AG08396 (cell line): Measurements from ENCODE around the gene GABRG3.
"Not testable (repeated sequence)": the region's sequence is repeated elsewhere in the genome, so short reads cannot be mapped to it uniquely, and the experiment has no call there.

Experiments
- DNase-seq: peaks from one replicate; pipeline ENCODE4 v3.0.0; 2012; ENCODE audit warnings: low spot score, mixed read lengths

The GABRG3 gene

DNA sequence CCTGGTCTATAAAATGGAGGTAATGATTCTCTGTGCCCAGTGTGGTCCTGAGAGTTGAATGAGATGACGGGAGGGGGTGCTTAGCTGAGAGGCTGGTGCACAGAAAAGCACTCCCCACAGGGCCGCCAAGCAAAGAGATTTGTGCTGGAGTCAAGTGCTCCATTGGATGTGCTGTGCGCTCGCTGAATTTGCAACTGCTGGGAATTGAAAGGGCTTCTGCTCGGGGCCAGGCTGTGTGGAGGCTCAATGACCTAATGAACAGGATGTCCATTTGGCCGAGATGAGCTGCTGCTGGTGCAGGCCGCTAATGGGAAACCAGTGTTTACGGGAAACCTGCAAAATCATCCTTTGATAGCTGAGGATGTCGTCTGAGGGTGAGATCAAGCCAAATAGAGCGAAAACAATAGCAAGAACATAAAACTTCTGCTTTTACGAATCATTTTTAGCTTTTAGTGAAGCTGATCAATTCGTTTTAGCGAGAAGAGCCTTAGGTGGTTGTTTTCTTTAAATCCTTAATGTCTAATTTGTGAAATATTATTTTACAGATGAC lies 211.7 kb downstream of the GABRG3 start:
- DNase-seq, result no peak

DNA sequence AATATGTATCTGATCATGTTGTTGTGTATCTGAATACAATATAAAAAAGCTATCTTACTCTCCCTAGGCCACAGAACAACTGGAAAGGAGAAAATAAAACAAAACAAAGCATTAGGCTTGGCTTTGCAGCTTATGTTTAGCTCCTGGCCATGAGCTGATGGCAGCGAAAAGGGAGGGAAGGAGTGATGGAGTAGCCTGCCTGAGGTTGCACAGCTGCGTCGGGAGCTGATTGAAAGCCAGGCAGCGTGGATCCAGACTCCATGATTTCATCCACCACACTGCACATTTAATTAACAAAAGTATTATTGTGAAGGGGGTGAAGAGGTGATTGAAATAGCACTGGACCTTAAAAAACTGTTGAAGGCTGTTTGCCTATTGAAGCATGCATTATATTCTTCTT lies 212.2 kb downstream of the GABRG3 start:
- no peak for DNase-seq

DNA sequence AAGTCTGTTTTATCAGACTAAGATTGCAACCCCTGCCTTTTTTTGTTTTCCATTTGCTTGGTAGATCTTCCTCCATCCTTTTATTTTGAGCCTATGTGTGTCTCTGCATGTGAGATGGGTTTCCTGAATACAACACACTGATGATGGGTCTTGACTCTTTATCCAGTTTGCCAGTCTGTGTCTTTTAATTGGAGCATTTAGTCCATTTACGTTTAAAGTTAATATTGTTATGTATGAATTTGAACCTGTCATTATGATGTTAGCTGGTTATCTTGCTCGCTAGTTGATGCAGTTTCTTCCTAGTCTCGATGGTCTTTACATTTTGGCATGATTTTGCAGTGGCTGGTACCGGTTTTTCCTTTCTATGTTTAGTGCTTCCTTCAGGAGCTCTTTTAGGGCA lies 220.5 kb downstream of the GABRG3 start:
- DNase-seq, result not testable (repeated sequence)

DNA sequence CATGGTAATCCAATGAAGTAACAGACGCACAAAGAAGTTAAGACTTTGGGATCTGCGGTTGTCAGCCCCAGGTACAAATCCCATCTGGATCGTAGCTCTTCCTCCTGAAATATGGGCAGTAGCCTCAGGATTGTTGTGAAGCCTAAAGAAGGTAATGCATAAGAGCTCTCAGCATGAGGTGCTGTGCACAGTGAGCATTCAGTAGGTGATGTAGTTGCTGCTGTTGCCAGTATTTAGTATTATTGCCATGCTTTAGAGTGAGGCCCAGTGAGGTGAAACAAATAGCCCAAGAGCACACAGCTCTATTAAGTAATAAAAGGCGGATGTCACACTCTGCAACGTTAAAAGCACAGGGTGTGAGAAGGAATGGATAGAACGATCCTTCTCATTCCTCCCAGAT lies 225.7 kb downstream of the GABRG3 start:
- no peak for DNase-seq

DNA sequence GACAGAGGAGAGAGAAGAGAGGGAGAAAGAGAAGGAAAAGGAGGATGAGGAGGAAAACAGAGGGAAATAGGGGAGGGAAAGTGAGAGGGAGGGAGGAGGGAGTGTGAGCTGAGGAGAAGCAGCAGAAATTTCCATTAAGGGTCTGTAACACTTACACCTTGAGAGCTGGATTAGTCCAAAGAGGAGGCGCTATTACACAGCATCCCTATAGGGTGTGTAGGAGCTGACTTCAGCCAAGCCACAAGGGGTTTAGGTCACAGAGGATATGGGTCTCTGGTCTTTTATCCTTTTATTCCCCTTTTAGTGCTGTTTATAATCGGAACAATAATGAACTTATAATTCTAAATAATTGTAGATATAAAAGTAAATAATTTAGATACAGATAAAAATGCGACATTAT lies 230.4 kb downstream of the GABRG3 start:
- DNase-seq, result no peak

DNA sequence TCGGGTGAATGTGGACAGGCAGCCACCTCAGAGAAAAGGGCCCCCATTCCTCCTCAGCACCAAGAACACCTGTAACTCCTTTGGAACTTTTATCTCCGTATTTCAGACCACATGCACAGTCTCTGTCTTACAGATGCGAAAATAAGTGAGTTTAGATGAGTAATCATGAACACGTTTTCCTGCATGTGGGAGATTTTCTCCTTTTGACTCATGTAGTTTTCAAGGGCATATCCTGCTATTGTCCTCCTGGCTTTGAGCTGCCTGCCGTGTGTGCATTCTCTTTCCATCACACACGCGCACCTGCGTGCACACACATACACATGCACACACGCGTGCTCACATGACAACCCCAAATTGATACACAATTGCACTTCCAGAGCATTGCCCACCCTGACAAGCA lies 239.2 kb downstream of the GABRG3 start:
- no peak for DNase-seq

DNA sequence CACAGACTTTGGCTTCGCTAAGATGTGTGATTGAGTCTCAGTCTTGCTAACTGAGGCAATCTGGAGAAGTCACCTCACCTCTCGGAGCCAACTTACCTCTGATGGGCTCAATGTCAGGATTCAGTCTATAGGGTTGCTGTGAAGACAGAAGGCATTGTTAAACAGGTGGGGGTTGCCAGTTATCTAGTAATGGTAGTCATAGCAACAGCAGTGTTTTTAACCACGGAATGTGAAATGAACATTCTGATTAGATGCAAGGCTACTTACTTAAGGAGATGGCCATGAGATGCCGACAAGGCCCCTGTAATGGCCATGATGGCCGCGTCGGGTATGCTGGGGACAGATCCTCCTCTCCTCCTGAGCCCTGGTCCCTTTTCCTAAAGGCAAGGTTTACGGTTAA lies 243.1 kb downstream of the GABRG3 start:
- no peak for DNase-seq

DNA sequence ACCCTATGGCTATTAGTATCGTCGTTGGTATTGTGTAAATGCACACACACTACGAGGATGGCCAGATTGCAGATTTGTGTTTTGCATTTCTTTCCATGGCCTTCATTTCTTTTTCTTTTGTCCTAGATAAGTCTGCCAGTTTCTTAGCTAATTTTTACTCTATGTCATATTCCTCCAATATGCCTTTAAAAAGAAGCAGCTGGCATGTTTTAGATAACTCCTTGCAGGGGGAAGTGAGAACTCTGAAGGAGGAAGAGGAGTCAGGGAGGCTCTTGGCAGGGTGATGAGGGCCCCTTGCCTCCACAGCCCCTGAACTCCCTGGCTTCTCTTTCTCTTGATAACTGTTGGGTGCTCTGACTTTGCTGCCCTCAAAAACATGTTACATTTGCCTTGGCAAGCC lies 244.0 kb downstream of the GABRG3 start:
- no peak for DNase-seq

DNA sequence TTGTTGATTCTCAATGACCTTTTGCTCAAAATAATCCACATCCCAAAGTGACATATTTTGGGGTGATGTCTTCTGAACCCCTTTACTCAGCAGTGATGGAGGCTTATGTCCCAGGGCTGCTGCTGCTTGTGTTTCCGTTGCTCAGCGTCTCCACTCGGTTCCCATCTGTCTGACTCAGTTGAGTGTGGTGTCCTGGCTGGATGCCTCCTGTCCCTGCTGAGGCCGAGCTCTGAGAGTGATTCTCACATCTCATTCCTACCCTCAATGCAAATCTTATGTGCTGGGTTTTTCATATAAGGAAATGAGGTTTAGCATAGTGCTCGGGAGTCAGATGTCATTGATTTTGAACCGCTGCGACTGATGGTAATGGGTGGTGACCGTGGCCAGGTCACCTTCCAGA lies 247.4 kb downstream of the GABRG3 start:
- no peak for DNase-seq

DNA sequence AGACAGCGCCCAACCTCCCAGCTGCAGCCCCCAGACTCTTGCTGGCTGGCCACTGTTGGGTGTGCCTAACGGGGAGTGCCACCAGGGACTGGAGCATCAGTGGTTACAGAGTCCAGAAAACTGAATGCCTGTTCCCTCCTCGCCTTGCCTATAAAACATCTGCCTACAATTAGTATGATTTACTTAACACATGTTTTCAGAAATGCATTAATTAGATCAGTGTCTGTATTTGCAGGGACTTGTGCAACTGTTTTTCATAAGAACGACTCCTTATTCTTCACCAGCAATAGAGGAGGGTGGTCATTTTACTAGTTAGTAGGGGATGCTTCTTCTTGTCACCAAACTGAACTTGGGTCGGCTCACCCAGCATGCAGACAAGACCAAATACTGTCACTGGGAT lies 248.7 kb downstream of the GABRG3 start:
- DNase-seq, result no peak

DNA sequence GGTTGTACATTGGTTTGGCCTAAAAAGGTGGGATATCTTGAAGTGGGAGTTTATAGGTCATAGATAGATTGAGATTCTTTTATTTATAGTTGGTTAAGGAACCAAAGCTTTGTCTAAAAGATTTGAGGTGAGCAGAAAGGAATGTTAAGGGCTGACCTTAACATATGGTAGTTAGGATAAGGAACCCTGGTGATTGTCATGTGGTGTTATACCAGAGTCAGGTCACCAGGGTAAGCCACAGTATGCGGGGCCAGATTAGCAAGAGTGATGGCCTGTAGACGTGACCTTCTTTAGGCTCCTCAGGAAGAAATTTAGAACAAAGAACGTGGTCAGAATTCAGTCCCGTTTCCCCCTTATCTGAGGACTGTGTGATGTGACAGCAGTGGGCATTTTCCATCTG lies 249.2 kb downstream of the GABRG3 start:
- no peak for DNase-seq

DNA sequence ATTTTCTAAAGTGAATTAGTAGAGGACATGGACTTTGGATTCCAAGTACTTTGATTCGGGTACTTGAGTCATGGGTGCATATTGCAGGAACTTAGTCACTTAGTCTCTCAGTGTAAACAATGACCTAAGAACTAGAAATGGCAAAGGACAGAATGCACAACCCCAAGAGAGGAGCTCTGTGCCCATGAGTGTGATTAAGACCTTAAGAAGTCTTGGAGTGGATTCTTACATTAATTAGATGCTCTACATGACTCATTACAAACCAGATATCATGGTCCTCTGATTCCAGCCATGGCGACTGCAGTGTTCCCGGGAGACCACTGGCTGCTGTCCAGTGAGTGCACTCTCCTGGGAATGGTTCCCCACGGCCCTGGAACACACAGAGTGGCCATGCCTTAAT lies 251.5 kb downstream of the GABRG3 start:
- DNase-seq, result no peak

DNA sequence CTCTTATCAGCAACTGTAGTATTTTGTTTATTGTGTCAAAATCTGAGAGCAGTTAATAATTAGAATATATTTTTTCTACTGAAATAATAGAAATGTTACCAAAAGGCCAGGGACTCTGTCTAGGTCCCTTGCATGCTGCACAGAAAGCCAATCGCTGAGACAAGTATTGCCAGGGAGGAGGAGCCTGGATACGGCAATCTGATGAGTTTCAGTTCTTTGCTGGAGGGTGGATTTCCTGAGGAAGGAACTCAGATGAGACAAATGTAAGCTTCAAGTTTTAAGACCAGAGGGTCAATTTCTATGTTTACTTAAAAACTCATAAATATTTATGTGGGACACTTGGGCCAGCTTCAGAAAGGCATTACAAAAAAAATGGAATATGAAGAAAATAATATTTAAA lies 252.2 kb downstream of the GABRG3 start:
- DNase-seq, result no peak

DNA sequence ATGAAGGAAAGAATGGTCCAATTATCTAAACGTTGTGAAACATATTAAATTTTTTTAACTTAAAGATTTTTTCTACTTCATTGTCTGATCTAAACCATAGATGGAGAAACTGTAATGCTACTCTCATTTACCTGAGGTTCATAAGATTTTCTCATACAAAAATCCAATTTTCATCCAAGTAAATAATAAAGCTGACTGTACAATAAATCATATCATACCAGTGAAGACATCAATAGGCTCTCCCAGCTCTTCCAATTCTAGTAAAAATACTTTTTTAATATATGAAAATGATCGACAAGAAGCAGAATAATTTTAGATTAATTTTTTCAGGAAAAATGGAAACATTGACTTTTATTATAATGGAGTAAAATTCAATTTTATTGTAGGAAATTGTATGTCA lies 260.8 kb downstream of the GABRG3 start:
- no peak for DNase-seq

DNA sequence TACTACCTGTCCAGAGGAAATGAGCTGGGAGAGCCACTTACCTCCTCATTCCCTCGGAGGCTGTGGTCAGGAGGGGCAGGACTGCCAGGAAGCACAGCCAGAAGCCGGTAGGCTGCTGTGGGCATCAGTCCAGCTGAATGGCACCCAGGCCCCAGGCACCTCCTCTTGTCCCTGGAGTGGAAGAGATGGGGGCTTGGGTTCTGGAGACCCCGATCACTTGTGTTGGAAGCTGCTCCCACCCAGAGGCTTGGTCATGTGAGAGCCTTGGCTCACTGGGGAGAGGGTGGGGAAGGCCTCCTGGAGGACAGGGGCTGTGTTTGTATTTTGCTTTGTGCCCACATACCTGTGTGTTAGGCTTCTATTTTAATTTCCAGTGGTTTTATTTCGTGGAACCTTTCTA lies 261.9 kb downstream of the GABRG3 start:
- no peak for DNase-seq

DNA sequence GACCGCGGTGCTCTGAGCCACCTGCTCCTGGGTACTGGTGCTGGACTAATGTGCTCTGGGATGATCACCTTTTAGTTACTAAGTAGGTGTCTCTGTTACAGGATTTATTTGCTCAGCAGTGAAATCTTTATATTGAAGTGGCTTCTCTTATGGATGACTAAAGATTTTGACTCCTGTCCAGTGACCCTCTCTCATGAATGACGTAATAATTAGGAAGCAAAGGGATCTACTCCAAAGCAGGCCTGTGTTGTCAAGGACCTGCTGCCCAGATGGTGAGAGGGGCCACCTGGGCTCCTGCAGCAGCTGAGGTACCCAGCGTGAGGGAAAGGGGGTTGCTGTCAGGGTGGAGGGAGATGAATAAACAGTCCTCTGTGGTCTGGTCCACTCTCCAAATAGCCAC lies 263.6 kb downstream of the GABRG3 start:
- DNase-seq, result no peak

DNA sequence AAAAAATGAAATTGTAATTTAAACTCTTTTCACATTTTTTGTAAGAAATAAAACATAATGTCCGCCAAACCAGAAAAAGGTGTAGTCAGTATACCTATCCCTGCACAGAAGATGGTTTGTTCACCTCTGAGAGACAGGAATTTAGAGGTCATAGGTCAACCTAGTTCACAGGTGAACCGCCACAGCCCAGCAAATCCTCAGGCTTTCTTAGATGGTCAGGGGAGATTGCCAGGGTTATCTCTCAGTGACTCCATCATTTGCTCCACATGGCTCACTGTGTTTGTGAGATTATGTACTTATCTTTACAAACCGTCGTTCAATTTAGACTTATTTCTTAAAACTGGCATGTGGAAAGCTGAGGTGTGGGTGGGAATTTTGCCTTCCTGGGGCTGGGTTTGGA lies 264.2 kb downstream of the GABRG3 start:
- DNase-seq, result no peak

DNA sequence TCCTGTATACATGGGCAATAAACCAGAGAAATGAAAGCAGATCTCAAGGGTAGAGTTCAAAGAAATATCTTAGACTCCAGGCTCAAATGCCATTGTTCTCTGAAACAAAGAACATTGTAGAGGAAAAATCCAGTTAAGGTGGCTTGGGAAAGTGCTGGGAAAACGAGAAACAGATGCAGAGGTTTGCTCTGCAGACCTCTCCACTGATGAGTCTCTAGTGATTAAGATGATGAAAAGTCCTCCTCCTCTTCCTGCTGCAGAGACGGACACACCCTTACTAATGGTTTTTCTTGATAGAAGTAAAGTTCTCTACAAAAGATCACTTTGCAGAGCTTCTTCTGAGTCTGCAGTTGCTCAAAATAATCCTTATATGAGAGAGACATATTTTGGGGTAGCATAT lies 264.7 kb downstream of the GABRG3 start:
- no peak for DNase-seq

DNA sequence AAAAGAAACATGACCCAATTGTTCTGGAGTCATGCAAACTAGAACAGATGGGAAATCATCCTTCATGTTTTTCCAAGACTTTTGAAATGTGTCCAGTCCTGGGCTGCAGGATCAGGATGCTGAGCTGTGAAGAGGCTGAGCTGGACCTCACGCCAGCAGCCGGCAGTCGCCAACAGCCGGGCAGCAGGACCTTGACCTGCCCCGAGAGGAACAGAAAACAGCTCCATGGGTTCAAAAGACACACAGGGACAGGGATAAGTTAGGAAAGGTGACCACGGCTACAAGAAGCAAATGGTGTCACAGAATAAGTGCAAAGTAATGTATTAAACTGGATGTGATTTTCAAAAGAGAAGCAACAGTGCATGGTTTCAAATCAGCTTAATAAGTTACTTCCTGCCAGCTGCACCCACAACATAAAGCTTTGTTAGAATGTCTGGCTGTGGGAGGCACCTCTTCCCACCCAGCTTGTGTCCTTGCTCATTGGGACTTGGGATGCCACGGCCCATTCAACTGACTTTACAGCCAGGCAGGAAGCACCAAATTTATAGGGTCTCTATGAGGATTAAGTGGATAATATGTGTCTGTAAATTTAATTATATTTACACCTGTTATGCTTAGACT lies 266.4 kb downstream of the GABRG3 start:
- no peak for DNase-seq

DNA sequence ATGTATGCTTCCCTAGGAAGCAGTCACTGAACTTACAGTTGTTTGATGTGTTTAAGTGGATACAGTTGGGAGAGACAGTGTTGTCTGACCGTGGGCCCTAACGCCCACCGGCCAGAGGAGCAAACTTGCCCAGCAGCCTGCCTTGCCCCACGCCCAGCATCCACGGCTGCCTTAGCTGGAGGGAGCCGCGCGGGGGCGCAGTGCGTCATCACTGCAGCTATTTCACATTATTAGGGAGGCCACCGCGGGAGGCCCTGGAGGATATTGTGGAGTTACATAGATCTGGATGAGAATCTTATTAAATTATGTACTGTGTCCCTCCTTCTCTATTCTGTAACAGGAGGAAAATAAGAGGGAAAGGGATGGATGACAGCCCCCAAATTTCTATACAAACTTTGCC lies 267.2 kb downstream of the GABRG3 start:
- no peak for DNase-seq

DNA sequence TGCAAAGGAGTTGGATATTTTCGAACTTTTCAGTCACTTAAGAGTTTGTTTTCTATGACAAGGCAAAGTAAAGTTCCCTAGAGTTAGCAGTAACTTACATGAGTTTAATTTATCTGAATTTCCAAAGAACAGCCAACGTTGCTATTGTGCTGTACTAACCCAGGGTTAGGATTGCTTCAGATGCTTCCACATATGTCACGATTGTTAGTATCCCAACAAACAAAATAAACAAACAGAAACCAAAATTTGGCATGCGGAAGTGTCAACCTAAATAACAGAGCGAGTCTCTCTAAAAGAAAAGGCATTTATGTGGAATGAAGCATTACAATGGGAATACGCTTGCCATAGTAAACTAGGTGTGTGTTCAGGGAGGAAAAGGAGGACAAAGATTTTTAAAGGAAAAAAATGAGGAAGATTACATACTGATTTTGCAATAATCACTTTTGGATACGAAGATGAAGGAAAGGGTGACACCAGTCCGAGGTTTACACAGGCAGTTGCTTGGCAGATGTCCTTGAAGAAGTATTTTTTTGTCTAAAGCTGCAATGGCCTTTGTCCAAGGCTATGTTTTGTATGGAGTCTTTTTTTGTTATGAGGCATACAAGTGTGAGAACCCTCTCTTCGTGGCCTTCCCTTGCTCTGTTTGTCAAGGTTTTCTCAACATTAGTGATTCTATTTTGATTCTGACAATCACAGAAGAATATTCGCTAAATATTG lies 267.9 kb downstream of the GABRG3 start:
- DNase-seq, result no peak

DNA sequence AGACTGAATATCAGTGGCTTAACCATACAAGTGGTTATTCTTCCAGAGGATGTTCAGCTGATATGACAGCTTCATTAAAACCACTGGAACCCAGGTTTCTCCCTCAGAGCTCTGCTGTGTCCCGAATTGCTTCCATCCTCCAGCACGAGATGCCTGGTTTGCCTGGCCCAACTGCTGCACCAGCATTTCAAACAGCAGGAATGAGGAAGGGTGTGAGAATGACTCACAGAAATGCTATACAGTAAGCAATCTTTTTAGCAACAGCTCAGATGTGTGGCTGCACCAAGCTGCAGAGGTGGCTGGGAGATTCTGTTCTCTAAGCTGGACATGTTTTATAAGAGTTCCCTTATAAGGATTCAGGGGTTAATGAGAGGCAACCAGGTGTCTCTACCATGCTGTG lies 271.0 kb downstream of the GABRG3 start:
- DNase-seq, result no peak

DNA sequence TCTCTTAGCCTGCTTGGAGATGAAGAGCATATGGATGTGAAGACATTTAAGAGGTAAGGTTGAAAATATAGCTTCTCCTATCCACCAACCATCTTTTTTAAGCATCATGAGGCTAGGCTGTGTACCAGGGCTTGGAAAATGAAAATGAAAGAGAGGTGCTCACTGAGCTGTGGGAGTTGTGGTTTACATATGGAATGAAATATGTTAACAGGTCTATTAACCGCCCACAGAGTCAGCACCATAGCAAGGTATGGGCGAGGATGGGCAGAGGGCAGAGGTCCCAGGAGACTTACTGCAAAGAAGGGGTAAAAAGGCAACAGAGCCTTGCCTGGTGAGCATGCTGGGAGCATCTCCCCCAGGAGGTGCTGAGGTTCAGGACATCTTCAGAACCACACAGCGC lies 273.1 kb downstream of the GABRG3 start:
- no peak for DNase-seq

DNA sequence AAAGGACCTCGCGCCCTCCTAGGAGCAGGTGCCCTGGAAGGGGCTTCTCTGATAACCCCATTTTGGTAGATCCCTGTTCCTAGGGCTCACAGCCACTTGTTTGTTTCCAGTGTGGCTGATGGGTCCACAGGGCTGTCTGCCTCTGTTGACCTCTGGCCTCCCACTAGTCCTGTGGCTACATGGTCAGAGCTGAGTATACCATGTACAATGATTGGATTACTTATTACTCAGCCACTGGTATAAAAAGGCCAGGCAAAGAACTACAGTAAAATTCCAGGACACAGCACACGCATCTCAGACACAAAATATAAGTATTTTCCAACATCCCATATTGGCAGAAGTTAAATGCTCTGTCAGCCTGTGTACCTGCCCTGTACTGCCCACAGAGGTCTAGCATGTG lies 277.3 kb downstream of the GABRG3 start:
- DNase-seq, result no peak
